D721Med (cell line): ENCODE measurements around the gene ERC1.

Experiments
- DNase-seq: peaks from one replicate; pipeline ENCODE4 v3.0.0; 2011; ENCODE audit warnings: low spot score; ENCODE audit not compliant: insufficient read length
- FAIRE-seq: peaks from 2 replicates; lab custom pipeline; 2011; peaks lifted over from hg19 to GRCh38; lab: Jason Lieb, UNC
- TF ChIP-seq, protein P1 (sequence below): IDR thresholded peaks from 2 replicates; pipeline ENCODE4 v1.5.1; 2012; ENCODE audit warnings: mild to moderate bottlenecking, control low read depth; ENCODE audit not compliant: insufficient read depth; ENCODE audit errors: missing control alignments

The ERC1 gene

DNA sequence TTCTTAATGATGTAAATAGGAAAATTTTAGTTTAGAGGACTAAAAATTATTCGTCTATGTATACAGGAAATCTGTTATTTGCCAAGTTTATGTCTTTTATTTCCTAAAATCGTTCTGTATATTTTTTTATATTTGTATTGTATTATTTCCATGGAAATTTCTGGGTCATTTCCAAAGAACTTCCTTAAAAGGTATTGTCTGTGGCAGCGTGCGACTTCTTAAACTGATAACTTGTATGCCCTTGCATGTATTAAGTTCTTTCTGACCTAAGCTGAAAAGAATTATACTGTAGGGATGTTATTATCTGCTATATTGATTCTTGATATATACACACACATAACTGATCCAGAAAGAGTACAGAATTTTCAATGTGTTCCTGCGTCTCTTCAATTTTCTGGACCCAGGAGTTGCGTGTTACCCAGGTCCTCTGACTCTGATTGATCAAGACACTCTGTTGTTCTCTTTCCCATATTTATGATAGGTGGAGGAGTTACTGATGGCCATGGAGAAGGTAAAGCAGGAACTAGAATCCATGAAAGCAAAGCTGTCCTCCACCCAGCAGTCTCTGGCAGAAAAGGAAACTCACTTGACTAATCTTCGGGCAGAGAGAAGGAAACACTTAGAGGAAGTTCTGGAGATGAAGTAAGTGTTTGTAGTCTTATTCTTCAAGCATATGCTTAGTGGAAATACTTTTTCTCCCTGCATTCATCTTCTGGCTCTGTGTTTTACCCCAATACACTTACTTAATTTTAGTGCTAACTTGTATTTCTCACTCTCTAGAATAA lies 298.5 kb downstream of the ERC1 start:
- TF ChIP-seq, protein P1, sequence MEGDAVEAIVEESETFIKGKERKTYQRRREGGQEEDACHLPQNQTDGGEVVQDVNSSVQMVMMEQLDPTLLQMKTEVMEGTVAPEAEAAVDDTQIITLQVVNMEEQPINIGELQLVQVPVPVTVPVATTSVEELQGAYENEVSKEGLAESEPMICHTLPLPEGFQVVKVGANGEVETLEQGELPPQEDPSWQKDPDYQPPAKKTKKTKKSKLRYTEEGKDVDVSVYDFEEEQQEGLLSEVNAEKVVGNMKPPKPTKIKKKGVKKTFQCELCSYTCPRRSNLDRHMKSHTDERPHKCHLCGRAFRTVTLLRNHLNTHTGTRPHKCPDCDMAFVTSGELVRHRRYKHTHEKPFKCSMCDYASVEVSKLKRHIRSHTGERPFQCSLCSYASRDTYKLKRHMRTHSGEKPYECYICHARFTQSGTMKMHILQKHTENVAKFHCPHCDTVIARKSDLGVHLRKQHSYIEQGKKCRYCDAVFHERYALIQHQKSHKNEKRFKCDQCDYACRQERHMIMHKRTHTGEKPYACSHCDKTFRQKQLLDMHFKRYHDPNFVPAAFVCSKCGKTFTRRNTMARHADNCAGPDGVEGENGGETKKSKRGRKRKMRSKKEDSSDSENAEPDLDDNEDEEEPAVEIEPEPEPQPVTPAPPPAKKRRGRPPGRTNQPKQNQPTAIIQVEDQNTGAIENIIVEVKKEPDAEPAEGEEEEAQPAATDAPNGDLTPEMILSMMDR, result no peak
- FAIRE-seq (no peak), DNase-seq (no peak)

DNA sequence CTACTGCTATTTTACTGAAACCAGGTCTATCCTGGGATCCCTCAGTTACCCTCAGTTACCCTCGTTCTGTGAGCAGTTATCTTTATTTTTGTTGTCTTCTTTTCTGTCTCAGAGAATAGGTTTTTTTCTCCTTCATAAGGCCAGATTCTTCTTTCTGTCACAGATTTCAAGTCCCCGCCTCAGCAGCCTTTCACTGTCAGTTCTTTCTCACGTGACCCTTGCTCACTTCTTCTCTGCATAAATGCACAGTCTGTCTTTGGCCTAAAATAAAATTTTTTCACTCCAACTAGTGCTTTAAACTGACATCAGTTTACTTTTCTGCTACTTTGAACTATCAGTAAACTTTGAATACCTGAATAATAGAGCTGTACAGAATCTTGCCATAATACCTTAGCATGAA lies 299.7 kb downstream of the ERC1 start:
- DNase-seq (no peak), FAIRE-seq (no peak)
- TF ChIP-seq, protein P1, result no peak

DNA sequence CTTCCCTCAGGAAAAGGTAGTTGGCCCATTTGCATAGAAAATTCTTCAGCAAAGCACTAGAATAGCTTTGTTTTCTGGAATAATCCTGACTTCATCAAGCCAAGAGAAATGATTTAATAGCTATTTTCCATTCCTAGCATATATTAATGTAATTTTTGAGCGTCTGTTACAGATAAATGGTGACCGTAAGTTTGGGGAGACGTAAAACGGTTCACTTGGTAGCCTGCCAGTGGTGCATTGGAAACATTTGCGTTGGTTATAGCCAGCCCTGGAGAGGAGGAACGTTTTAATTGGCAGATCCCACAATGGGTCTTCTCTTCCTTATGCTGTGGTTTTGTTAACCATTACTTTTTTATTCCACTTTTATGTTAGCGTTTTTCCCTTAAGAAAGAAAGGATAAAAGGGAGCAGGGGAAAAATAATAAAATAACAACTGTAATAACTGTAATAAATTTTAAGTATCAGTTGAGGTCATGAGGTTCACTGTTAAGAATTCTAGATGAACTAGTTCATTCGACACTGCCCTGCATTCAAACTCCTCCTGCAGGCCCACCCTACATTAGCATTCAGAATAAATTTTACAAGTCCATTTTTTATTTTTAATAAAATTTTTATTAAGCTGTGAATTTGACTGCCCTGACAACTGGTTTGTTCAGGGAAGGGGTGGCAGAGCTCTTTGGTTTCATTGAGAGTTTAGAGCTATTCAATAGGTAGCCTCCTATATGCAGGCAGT lies 300.7 kb downstream of the ERC1 start:
- TF ChIP-seq, protein P1, result no peak
- FAIRE-seq (no peak), DNase-seq (no peak)

DNA sequence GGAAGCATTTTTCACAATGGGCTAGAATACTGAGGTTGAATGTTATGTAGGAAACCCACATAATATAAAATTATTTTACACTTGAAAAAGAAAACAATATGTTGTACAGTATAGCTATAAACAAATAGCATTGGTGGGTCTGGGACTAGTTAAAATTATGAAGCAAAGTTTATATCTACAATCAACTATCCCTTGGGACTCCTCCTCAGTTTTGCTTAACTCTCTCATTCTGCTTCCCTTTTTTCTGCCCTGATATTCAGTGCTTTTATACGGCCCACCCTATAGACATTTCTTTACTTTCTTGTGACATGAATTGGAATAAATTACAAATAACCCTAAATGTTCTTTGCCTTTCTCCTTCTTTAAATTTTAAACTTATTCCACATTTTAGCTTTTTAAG lies 302.9 kb downstream of the ERC1 start:
- FAIRE-seq, result no peak
- TF ChIP-seq, protein P1, result no peak
- no peak for DNase-seq

DNA sequence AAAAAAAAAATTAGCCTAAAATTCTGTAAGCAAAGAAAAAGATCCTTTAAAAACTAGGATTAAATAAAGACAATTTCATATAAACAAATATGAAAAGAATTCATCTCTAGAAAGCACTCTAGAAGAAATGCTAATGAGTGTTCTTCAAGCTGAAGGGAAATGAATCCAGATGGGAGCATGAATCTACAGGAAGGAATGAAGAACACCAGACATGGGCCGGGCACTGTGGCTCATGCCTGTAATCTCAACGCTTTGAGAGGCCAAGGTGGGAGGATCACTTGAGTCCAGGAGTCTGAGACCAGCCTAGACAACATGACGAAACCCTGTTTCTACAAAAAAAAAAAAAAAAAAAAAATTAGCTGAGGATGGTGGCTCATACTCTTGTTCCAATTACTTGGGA lies 306.2 kb downstream of the ERC1 start:
- TF ChIP-seq, protein P1, result no peak
- DNase-seq (no peak), FAIRE-seq (no peak)

DNA sequence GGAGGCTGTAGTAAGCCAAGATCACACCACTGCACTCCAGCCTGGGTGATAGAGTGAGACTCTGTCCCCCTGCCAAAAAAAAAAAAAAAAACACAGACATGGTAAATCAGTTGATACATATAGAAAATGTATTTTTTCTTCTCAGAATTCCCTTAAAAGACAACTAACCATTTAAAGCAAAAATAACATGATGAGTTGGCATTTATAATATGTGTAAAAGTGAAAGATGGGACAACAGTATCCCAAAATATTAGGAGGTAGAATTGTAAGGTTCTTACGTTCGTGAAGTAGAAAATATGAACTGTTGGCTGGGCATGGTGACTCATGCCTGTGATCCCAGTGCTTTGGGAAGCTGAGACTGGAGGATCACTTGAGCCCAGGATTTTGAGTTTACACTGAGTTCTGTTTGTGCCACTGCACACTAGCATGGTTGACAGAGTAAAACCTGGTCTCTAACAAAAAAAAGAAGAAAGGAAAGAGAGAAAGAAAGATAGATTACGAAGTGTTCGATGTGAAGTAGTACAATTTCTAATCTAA lies 306.7 kb downstream of the ERC1 start:
- FAIRE-seq, result no peak
- TF ChIP-seq, protein P1, result no peak
- no peak for DNase-seq

DNA sequence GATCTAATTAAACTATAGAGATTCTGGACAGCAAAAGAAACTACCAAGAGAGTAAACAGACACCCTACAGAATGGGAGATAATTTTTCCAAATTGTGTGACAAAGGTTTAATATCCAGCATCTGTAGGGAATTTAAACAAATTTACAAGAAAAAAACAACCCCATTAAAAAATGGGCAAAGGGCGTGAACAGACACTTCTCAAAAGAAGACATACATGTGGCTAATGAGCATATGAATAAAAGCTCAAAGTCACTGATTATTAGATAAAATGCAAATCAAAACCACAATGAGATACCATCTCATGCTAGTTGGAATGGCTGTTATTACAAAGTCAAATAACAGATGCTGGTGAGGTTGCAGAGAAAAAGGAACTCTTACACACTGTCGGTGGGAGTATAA lies 309.4 kb downstream of the ERC1 start:
- DNase-seq (no peak), FAIRE-seq (no peak)
- TF ChIP-seq, protein P1, result no peak
